Measurements from ENCODE around the gene ITGA2B.
A peak's percentile ranks its signal among the peaks of the same experiment; 100 is the strongest.
"Not testable (repeated sequence)": the region's sequence is repeated elsewhere in the genome, so short reads cannot be mapped to it uniquely, and the experiment has no call there.

Gene ITGA2B

GRCh38 chr17:44352828-44353671 is 36.4 kb downstream of the ITGA2B start:
- H3K4me3 ChIP-seq (ENCODE audit: low read depth, low read length): peak overlapping the region; percentile 10

- no peak overlapping the region for H3K4me3 ChIP-seq (ENCODE audit: low read depth, low read length)
Observed at GRCh38 chr17:44351961-44352827, 37.3 kb downstream of the ITGA2B start.

GRCh38 chr17:44351464-44351863 is 38.0 kb downstream of the ITGA2B start:
- H3K4me3 ChIP-seq (ENCODE audit: low read depth, low read length): no peak overlapping the region

- H3K4me3 ChIP-seq (ENCODE audit: low read depth, low read length): no peak overlapping the region
Observed at GRCh38 chr17:44350733-44351226, 38.7 kb downstream of the ITGA2B start.

GRCh38 chr17:44349553-44350070 is 39.8 kb downstream of the ITGA2B start:
- H3K4me3 ChIP-seq (ENCODE audit: low read depth, low read length): no peak overlapping the region

GRCh38 chr17:44348988-44349364 is 40.5 kb downstream of the ITGA2B start:
- no peak overlapping the region for H3K4me3 ChIP-seq (ENCODE audit: low read depth, low read length)

- H3K4me3 ChIP-seq (ENCODE audit: low read depth, low read length): no peak overlapping the region
Observed at GRCh38 chr17:44348234-44348987, 41.0 kb downstream of the ITGA2B start.

GRCh38 chr17:44347206-44348055 is 42.0 kb downstream of the ITGA2B start:
- H3K4me3 ChIP-seq (ENCODE audit: low read depth, low read length): not testable (repeated sequence)

GRCh38 chr17:44346064-44346844 is 43.2 kb downstream of the ITGA2B start:
- H3K4me3 ChIP-seq (ENCODE audit: low read depth, low read length): no peak overlapping the region

GRCh38 chr17:44345454-44346026 is 43.9 kb downstream of the ITGA2B start:
- peak overlapping the region; percentile 75 for H3K4me3 ChIP-seq (ENCODE audit: low read depth, low read length)

- peak within 1 kb of the TSS; percentile 75 for H3K4me3 ChIP-seq (ENCODE audit: low read depth, low read length)
Observed at GRCh38 chr17:44344939-44345453, 44.5 kb downstream of the ITGA2B start, which contains the start of gene GRN. TSS of gene GRN (plus strand) at chr17:44345302. CDS start at chr17:44349165, 3,863 bp downstream.

GRCh38 chr17:44343510-44344209 is 45.8 kb downstream of the ITGA2B start:
- H3K4me3 ChIP-seq (ENCODE audit: low read depth, low read length): no peak overlapping the region

- H3K4me3 ChIP-seq (ENCODE audit: low read depth, low read length): not testable (repeated sequence)
Observed at GRCh38 chr17:44340553-44340952, 48.9 kb downstream of the ITGA2B start.

GRCh38 chr17:44338702-44339101 is 50.7 kb downstream of the ITGA2B start:
- H3K4me3 ChIP-seq (ENCODE audit: low read depth, low read length): no peak overlapping the region

GRCh38 chr17:44335968-44336367 is 53.5 kb downstream of the ITGA2B start:
- no peak overlapping the region for H3K4me3 ChIP-seq (ENCODE audit: low read depth, low read length)

GRCh38 chr17:44335564-44335963 is 53.9 kb downstream of the ITGA2B start:
- H3K4me3 ChIP-seq (ENCODE audit: low read depth, low read length): no peak overlapping the region

GRCh38 chr17:44334727-44335126 is 54.7 kb downstream of the ITGA2B start:
- H3K4me3 ChIP-seq (ENCODE audit: low read depth, low read length): no peak overlapping the region

- H3K4me3 ChIP-seq (ENCODE audit: low read depth, low read length): no peak overlapping the region
Observed at GRCh38 chr17:44334315-44334714, 55.1 kb downstream of the ITGA2B start.
